Ovary (tissue), 9 donors: ENCODE results near the gene HES4. TPM values are rescaled to one million over a fixed set of nuclear protein-coding genes. Genes with fewer than 3 reads are reported as not detected.
A peak's percentile ranks its signal among the peaks of the same experiment; 100 is the strongest.

Experiments used
- DNase-seq, 5 donors: peaks; one replicate each; pipeline ENCODE4 v3.0.0-alpha.2; 2019 to 2020
- H3K27ac ChIP-seq, 2 donors: fragments of 200-600 bp; one replicate each; pipeline versions ENCODE4 v1.5.1 to v1.8.0; 2019 to 2022
- H3K27me3 ChIP-seq: fragments of 200-600 bp; one replicate; pipeline ENCODE4 v1.8.0; 2022
- H3K36me3 ChIP-seq: fragments of 200-600 bp; sonication (generic); one replicate; pipeline ENCODE4 v1.5.1; 2019
- H3K4me1 ChIP-seq: one replicate; pipeline ENCODE4 v1.8.1; 2013; ENCODE audit warnings: mild to moderate bottlenecking, moderate library complexity; ENCODE audit not compliant: insufficient read depth
- H3K4me3 ChIP-seq: fragments of 200-600 bp; sonication (generic); one replicate; pipeline ENCODE4 v1.5.1; 2017
- H3K9me3 ChIP-seq, 2 donors: fragments of 200-600 bp in 1 of 2; sonication (generic) in 1 of 2; one replicate each; pipeline versions ENCODE4 v1.5.1 to v1.8.1; 2013 to 2019; ENCODE audit warnings: mild to moderate bottlenecking in 1 of 2, moderate library complexity in 1 of 2
- EP300 ChIP-seq: sonication (generic); formaldehyde crosslinking; IDR thresholded peaks from one replicate; pipeline ENCODE4 v1.6.1; 2017; ENCODE audit warnings: antibody characterized with exemption
- POLR2A ChIP-seq: fragments of 450-650 bp; IDR thresholded peaks from one replicate; pipeline ENCODE4 v1.6.1; 2017; ENCODE audit warnings: antibody characterized with exemption, mild to moderate bottlenecking, moderate library complexity
- WGBS, 3 donors: extraction: QIAGEN DNeasy Blood & Tissue Kit in 1 of 3; methylation state at CpG; one replicate each; pipeline versions ENCODE4 v1.1.5 to v1.1.7; 2013 to 2017; 5-methylcytosine and 5-hydroxymethylcytosine counted together
- intact Hi-C, 4 donors: fragments of 100-400 bp; cut with DNase I; formaldehyde crosslinking; loops; one replicate each; pipeline versions ENCODE4 v1.11.0 to v1.15.1; 2022 to 2023
- polyA plus RNA-seq, 2 donors: library from polyadenylated mRNA; stranded (reverse); fragments of 200-250 nt in 1 of 2; fragments of 350-450 nt in 1 of 2; fragmentation: Illumina TruSeq in 1 of 2; extraction: RNeasy Lipid Tissue Mini Kit (QIAGEN cat#74804) in 1 of 2; gene quantifications; one replicate each; pipeline ENCODE4 v1.2.3, GENCODE V29; 2013 to 2014
- total RNA-seq, 7 donors: library from RNA; depleted of rRNA in 2 of 7; stranded (reverse); fragments of >200 nt in 2 of 7; fragmentation: NEBNext Ultra II Directional in 3 of 7; extraction: Animal tissue kit (Norgen Biotek cat#: 25700) in 3 of 7; gene quantifications; one replicate each; pipeline versions ENCODE4 v1.1.0 to v1.2.4, GENCODE V29; 2016 to 2023
- TF ChIP-seq, protein P1 (sequence below), 3 donors: fragments of 450-650 bp in 2 of 3; fragments of 200-600 bp in 1 of 3; IDR thresholded peaks; one replicate each; pipeline versions ENCODE4 v1.5.1 to v1.8.0; 2016 to 2022; ENCODE audit warnings: antibody characterized with exemption in 3 of 3, mild to moderate bottlenecking in 1 of 3
- donor health status: DM: no; HTN: no; CAD: no; lungs with moderate emphysema.
- donor health status: DM: no; HTN: no; CAD: no.
- donor health status: Bipolar disorder and iron deficiency.
- donor health status: DM: yes; HTN: yes; CAD: no.
- donor health status: DM: no; HTN: no; CAD: no.
- donor health status: DM: yes; HTN: yes; CAD: no.

The HES4 gene
- total and polyA plus RNA-seq, 9 donors = 4.5 to 76.2 (median 7.3) TPM; not detected in 1

DNA sequence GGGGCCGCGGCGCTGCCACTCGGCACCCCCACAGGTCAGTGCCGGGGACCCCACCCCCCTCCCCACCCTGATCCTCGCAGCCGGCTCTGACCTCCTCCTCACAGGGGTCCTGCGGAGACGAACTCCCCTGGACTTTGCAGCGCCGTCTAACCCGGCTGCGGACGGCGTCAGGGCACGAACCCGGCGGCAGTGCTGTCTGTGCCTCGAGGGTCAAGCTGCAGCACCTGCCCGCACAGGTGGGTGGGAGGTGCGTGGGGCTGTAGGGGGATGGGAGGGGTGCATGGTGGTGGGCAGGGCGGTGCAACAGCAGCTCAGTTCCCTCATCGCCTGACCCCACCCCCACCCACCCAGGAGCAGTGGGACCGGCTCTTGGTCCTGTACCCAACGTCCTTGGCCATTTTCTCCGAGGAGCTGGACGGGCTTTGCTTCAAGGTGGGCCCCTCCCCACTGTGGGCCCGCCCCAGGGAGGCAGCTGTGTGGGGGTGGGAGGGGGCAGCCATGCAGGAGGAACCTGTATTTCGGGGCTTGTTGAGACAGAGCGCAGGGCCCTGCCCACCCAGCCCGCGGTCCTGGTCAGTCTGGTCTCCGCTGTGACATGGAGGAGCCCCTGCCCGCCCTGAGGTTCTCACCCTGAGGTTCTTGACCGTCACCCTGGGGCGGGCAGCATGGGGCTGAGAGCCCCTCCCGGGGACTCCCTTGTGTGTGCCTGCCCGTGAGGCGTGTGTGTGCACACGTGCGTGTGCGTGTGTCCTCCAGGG is 28.7 kb downstream of the HES4 start:
- 24 to 51% (median 43%) methylated on average over 17 to 42 of the region's 42 CpGs for WGBS, 3 donors
- DNase-seq = peak in 1 of 5 donors; percentile 32
- no peak for TF ChIP-seq EP300
- TF ChIP-seq, protein P1, sequence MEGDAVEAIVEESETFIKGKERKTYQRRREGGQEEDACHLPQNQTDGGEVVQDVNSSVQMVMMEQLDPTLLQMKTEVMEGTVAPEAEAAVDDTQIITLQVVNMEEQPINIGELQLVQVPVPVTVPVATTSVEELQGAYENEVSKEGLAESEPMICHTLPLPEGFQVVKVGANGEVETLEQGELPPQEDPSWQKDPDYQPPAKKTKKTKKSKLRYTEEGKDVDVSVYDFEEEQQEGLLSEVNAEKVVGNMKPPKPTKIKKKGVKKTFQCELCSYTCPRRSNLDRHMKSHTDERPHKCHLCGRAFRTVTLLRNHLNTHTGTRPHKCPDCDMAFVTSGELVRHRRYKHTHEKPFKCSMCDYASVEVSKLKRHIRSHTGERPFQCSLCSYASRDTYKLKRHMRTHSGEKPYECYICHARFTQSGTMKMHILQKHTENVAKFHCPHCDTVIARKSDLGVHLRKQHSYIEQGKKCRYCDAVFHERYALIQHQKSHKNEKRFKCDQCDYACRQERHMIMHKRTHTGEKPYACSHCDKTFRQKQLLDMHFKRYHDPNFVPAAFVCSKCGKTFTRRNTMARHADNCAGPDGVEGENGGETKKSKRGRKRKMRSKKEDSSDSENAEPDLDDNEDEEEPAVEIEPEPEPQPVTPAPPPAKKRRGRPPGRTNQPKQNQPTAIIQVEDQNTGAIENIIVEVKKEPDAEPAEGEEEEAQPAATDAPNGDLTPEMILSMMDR (IDR thresholded peaks at IDR 0.05) = no peak
- TF ChIP-seq POLR2A = no peak
- H3K4me1 ChIP-seq = peaks cover under 1% of the 10 kb centered on the region
- H3K4me3 ChIP-seq = no peak overlapping the region
- no peaks in the 10 kb centered on the region for H3K27me3 ChIP-seq
- H3K9me3 ChIP-seq = no peaks in the 10 kb centered on the region
- no peaks in the 10 kb centered on the region for H3K36me3 ChIP-seq
- no peak overlapping the region for H3K27ac ChIP-seq
- intact Hi-C loops = no loop called here

GRCh38 chr1:970242-970972 is 29.5 kb downstream of the HES4 start:
- DNase-seq = no peak
- Histone ChIP-seq H3K4me3 (no peak overlapping the region), H3K4me1 (no peaks in the 10 kb centered on the region), H3K9me3 (no peaks in the 10 kb centered on the region), H3K36me3 (no peaks in the 10 kb centered on the region), H3K27ac (no peak overlapping the region), H3K27me3 (no peaks in the 10 kb centered on the region)
- intact Hi-C loops = no loop called here
- TF ChIP-seq EP300 (no peak), POLR2A (no peak)
- TF ChIP-seq, protein P1 (IDR thresholded peaks at IDR 0.05) = no peak
- WGBS, 3 donors = 7 to 20% (median 11%) methylated on average over 19 to 33 of the region's 33 CpGs

DNA sequence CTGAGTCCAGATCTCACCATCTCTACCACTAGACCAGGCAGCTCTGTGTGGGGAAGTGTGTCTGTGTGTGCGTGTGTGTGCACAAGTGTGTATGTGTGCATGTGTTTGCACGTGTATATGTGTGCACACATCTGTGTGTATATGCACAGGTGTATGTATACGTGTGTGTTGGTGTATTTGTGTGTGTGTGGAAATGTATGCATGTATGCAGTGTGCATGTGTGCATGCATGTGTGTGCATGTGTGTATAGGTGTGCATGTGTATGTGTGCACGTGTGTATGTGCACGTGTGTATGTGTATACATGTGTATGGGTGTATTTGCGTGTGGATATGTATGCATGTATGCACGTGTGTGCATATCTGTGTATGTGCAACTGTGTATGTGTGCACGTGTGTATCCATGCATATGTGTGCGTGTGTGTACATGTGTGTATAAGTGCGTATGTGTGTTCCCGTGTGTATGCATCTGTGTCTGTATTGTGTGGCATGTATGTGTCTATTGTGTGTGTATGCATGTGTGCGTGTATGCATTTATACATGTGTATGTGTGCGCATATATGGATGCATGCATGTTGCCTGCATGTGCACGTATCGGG is 30.5 kb downstream of the HES4 start:
- H3K36me3 ChIP-seq = no peaks in the 10 kb centered on the region
- no peaks in the 10 kb centered on the region for H3K4me1 ChIP-seq
- H3K27me3 ChIP-seq = no peaks in the 10 kb centered on the region
- intact Hi-C loops = no loop called here
- 76 to 80% (median 77%) methylated on average over 15 of the region's 15 CpGs for WGBS, 3 donors
- no peak overlapping the region for H3K27ac ChIP-seq
- no peak overlapping the region for H3K4me3 ChIP-seq
- H3K9me3 ChIP-seq = no peaks in the 10 kb centered on the region
- no peak for TF ChIP-seq EP300
- no peak for TF ChIP-seq POLR2A
- TF ChIP-seq, protein P1 (IDR thresholded peaks at IDR 0.05) = no peak
- no peak for DNase-seq

DNA sequence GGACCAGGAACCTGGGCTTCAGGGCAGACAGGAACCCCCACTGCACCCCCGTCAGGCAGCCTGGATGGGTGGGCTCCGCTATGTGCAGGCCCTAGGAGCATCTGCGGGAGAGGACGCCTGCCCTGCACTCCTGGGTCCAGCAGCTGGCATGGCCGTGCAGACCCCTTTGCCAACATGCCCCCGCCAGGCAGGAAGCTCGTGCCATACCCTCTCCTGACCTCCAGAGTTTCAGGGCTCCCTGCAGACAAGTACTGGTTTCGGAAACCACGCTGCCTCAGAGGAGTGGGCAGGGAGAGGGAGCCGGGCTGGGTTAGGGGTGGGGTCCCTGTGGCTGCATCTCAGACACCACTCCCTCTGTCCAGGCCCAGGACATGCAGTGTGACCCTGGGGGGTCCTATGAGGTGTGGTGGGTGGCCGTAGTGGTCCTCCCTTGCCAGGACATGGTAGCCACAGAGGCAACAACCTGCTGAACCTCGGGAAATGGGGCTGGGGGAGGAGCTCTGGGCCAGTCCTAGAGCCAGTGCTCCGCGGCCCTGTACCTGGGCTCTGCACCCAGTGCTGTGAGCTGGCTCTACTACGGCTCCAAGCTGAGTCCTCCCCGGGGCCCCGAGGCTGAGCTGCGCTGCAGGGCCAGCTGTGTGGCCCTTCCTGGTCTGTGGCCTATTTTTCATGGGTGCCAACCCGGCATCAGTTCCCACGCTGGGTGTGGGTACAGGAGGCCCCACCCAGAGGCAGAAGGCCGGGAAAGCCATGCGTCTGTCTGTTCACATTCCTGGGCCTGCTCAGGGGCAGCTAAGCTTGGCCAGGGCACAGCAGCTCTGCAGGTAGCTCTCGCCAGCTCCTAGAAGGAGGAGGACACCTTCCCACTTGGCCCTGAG is 32.2 kb downstream of the HES4 start:
- Histone ChIP-seq H3K27me3 (no peaks in the 10 kb centered on the region), H3K4me3 (no peak overlapping the region), H3K4me1 (no peaks in the 10 kb centered on the region), H3K27ac (no peak overlapping the region), H3K36me3 (no peaks in the 10 kb centered on the region), H3K9me3 (no peaks in the 10 kb centered on the region)
- TF ChIP-seq EP300 (no peak), POLR2A (no peak)
- TF ChIP-seq, protein P1 (IDR thresholded peaks at IDR 0.05) = no peak
- no peak for DNase-seq
- WGBS, 3 donors = 61 to 71% (median 64%) methylated on average over 23 of the region's 23 CpGs
- intact Hi-C loops = no loop called here
